K562 (cell line): ENCODE data around the gene NARF. TPM values are rescaled to one million over a fixed set of nuclear protein-coding genes. Genes with fewer than 3 reads are reported as not detected.

Experiments used
- ARID2 ChIP-seq: fragments of 450-650 bp; IDR thresholded peaks from 2 replicates; pipeline ENCODE4 v1.6.1; 2017; ENCODE audit warnings: antibody characterized with exemption, mild to moderate bottlenecking
- ARID3A ChIP-seq: IDR thresholded peaks from 2 replicates; pipeline ENCODE4 v1.6.1; 2012; ENCODE audit warnings: low read depth, low read length, improper control_type of control experiment, borderline replicate concordance
- ATF1 ChIP-seq, 2 experiments: fragments of 450-650 bp in 1 of 2; IDR thresholded peaks; 2 replicates each; pipeline ENCODE4 v1.6.1; 2016; ENCODE audit warnings: missing compliant biosample characterization in 1 of 2, missing genetic modification characterization in 1 of 2
- ATF6 ChIP-seq: sonication (generic); formaldehyde crosslinking; IDR thresholded peaks from 2 replicates; pipeline ENCODE4 v1.4.0; 2020; ENCODE audit warnings: mild to moderate bottlenecking, missing genetic modification reagents
- BMI1 ChIP-seq: fragments of 150-350 bp; IDR thresholded peaks from 2 replicates; pipeline ENCODE4 v1.6.1; 2014; ENCODE audit warnings: low read length
- BRF2 ChIP-seq: IDR thresholded peaks from 3 replicates; pipeline ENCODE4 v1.6.1; 2011; ENCODE audit warnings: borderline replicate concordance, mild to moderate bottlenecking; ENCODE audit not compliant: insufficient read length, insufficient read depth
- EHMT2 ChIP-seq: fragments of 450-650 bp; IDR thresholded peaks from 2 replicates; pipeline ENCODE4 v1.6.1; 2018; ENCODE audit warnings: antibody characterized with exemption
- KHSRP ChIP-seq: fragments of 450-650 bp; IDR thresholded peaks from 2 replicates; pipeline ENCODE4 v1.6.1; 2017
- MTA1 ChIP-seq: fragments of 450-650 bp; IDR thresholded peaks from 2 replicates; pipeline ENCODE4 v1.6.1; 2017; ENCODE audit warnings: borderline replicate concordance
- RAD21 ChIP-seq, 2 experiments: fragments of 250-450 bp in 1 of 2; fragments of 450-650 bp in 1 of 2; sonication (Bioruptor Pico) in 1 of 2; formaldehyde crosslinking in 1 of 2; IDR thresholded peaks in 1 of 2; conservative IDR thresholded peaks in 1 of 2; 2 replicates each; pipeline versions ENCODE4 v1.4.0 to v1.8.0; 2020 to 2022; ENCODE audit warnings: mild to moderate bottlenecking in 2 of 2, moderate library complexity in 1 of 2
- RFX7 ChIP-seq: fragments of 250-450 bp; sonication (Bioruptor Pico); IDR thresholded peaks from 2 replicates; pipeline ENCODE4 v1.5.1; 2021; ENCODE audit warnings: mild to moderate bottlenecking
- SIRT6 ChIP-seq: IDR thresholded peaks from one replicate; pipeline ENCODE4 v1.6.1; 2012; ENCODE audit warnings: low read depth, mild to moderate bottlenecking, control low read depth, inconsistent platforms, low read length, moderate library complexity
- TARDBP ChIP-seq: fragments of 450-650 bp; IDR thresholded peaks from 2 replicates; pipeline ENCODE4 v1.6.1; 2016
- TEAD1 ChIP-seq, 2 experiments: fragments of 450-650 bp in 1 of 2; sonication (generic) in 1 of 2; formaldehyde crosslinking; IDR thresholded peaks; 2 replicates each; pipeline versions ENCODE4 v1.4.0 to v1.8.0; 2020 to 2022; ENCODE audit warnings: mild to moderate bottlenecking in 2 of 2, missing genetic modification reagents in 1 of 2
- TFE3 ChIP-seq: fragments of 450-650 bp; formaldehyde crosslinking; IDR thresholded peaks from 2 replicates; pipeline ENCODE4 v1.4.0; 2020; ENCODE audit warnings: mild to moderate bottlenecking, mixed read lengths
- THRA ChIP-seq: fragments of 450-650 bp; IDR thresholded peaks from 2 replicates; pipeline ENCODE4 v1.6.1; 2017; ENCODE audit warnings: mild to moderate bottlenecking, moderate library complexity
- ZNF140 ChIP-seq: fragments of 250-450 bp; sonication (Bioruptor Pico); IDR thresholded peaks from 2 replicates; pipeline ENCODE4 v1.8.0; 2021; ENCODE audit warnings: moderate library complexity, mild to moderate bottlenecking, inconsistent platforms
- ZNF143 ChIP-seq: sonication (generic); formaldehyde crosslinking; IDR thresholded peaks from 2 replicates; pipeline ENCODE4 v1.9.0; 2022; ENCODE audit warnings: mild to moderate bottlenecking, missing genetic modification reagents
- ZNF184 ChIP-seq: sonication (generic); formaldehyde crosslinking; IDR thresholded peaks from 2 replicates; pipeline ENCODE4 v1.5.0; 2020; ENCODE audit warnings: missing genetic modification reagents
- ZNF507 ChIP-seq: conservative IDR thresholded peaks from 2 replicates; pipeline ENCODE4 v1.6.1; 2017; ENCODE audit warnings: missing genetic modification characterization, missing compliant biosample characterization
- polyA plus RNA-seq, 8 experiments: library from polyadenylated mRNA; depleted of rRNA in 4 of 8; stranded (reverse) in 5 of 8; unstranded in 3 of 8; fragments of >200 nt; fragmentation: Nextera tagmentation in 2 of 8; fragmentation: Illumina TruSeq in 1 of 8; extraction: Ambion mirVana in 2 of 8; extraction: Trizol in 1 of 8; gene quantifications; 2 replicates each; pipeline versions ENCODE4 v1.2.1 to v1.2.3, GENCODE V29; 2011 to 2014; ENCODE audit warnings: inconsistent platforms in 1 of 8, missing spikeins in 1 of 8
- total RNA-seq, 7 experiments: library from RNA; depleted of rRNA in 6 of 7; stranded (reverse); fragments of >200 nt in 6 of 7; fragmentation: Illumina TruSeq in 2 of 7; extraction: Trizol in 2 of 7; gene quantifications; 2 replicates each; pipeline versions ENCODE4 v1.2.1 to v1.2.3, GENCODE V29; 2011 to 2021; ENCODE audit warnings: low replicate concordance in 1 of 7

The NARF gene
- total and polyA plus RNA-seq, 9 of the 15 experiments (the other 6 are each of a cell fraction or from before 2014, with no cell fraction given), result 60.4 to 423 (median 132) TPM

- TF ChIP-seq ARID3A (no peak), TEAD1 (CRISPR knock-in tag; IDR thresholded peaks at IDR 0.05) (peak in 1 of 2 experiments; percentile 51; a peak in 1 of 4 replicates), ZNF184 (CRISPR knock-in tag) (no peak), BMI1 (no peak), KHSRP (no peak), SIRT6 (no peak), RAD21 (CRISPR knock-in tag; conservative IDR thresholded peaks at IDR 0.05 in 1 of 2, IDR thresholded peaks at IDR 0.05 in 1 of 2) (no peak), BRF2 (no peak), ZNF507 (tag) (no peak), ZNF140 (CRISPR knock-in tag) (no peak), TARDBP (peak; percentile 46; the same call in 1 of the 2 replicates), EHMT2 (no peak), TFE3 (CRISPR knock-in tag) (no peak), ARID2 (no peak), RFX7 (CRISPR knock-in tag) (no peak), ATF6 (CRISPR knock-in tag) (no peak), ZNF143 (no peak), MTA1 (peak; percentile 60; the same call in 1 of the 2 replicates), ATF1 (CRISPR knock-in tag; IDR thresholded peaks at IDR 0.05) (peak; percentile 53; the same call in 1 of the 2 replicates), ATF1 (tag; IDR thresholded peaks at IDR 0.05) (peak; percentile 82), THRA (no peak)
Measured at GRCh38 chr17:82518826-82519810, 60.6 kb downstream of the NARF start, which contains the start of gene FOXK2 (continued).
